HuH-7.5 (cell line): ENCODE data around the gene CHPF.

ENCODE experiments used
- DNase-seq: peaks from one replicate; pipeline ENCODE4 v3.0.0; 2011; ENCODE audit warnings: low spot score

Gene CHPF

DNA sequence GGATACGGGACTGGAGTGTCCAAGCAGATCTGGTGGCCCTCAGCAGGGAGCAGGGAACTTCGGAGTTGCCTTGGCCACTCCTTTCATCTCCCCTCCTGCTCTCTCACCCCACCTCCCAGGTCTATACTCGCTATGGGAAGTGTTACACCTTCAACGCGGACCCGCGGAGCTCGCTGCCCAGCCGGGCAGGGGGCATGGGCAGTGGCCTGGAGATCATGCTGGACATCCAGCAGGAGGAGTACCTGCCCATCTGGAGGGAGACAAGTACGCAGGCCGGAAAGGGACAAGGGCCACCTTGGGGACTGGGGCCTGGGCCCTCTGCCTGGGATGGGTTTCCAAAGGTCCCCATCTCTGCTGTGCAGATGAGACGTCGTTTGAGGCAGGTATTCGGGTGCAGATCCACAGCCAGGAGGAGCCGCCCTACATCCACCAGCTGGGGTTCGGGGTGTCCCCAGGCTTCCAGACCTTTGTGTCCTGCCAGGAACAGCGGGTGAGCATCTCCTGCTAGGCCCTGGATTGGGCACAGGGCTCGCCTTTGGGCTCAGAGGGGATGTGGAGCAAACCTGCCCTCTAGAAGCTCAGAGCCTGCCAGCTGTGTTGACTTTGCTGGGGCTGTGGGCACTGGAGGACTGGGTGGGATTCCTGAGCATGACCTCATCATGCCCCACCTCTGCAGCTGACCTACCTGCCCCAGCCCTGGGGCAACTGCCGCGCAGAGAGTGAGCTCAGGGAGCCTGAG lies 11.8 kb downstream of the CHPF start:
- no peak for DNase-seq

DNA sequence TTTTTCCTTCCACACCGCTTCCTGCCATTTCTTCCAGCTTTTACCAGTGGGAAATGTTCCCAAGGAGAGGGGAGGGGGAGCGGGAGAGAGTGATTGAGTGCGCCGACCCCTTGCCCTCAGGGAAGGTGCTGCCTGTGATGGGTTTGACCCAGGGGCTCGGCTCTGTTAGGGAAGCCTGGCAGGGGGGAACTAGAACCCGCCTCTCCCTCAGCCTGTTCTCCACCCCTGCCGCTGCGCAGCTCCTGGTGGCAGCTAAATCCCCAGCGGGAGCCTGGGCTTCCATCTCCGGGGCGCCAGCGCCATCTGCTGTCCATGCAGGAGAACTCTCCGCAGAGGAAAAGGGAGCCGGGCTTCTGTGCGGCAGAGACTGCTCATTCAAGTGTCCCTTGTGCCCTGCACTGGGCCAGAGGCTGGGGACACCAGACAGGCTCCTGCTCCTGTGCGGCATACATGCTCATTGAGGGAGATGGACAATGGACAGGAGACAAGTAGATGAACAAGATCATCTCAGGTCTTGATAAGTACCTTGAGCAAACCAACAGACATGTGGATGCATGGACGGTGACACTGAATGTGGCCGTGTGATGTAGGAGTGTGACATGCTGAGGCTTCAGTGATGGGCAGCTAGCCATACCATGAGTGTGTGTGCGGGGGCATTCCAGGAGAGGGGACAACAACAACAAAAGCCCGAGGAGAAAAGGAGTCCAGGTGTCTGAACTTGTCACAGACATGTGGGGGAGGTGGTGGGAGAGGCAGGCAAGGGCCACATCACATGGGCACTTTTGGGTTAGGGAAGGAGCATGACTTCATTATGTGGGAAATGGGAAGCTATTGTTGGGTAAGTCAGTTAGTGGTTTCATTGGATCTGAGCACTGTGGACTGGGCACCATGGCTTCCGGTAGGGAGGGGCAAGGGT lies 13.3 kb downstream of the CHPF start:
- DNase-seq, result peak; percentile 98

DNA sequence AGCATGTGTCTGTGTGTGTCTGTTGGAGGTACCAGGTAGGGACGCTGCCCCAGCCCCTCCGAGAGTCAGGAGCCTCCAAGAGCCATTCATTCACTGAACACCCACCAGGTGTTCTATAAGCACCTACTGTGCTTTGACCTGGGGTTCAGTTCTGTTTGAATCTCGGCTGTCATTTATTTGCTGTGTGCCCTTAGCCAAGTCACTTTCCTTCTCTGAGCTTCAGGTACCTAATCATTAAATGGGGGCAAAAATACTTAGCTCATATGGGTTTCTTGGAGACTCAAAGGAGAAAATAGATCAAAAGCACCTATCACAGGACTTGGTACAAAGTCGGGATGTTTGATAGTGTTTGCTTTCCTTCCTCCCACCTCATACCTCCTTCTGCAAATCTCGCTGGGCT lies 16.1 kb downstream of the CHPF start:
- no peak for DNase-seq

DNA sequence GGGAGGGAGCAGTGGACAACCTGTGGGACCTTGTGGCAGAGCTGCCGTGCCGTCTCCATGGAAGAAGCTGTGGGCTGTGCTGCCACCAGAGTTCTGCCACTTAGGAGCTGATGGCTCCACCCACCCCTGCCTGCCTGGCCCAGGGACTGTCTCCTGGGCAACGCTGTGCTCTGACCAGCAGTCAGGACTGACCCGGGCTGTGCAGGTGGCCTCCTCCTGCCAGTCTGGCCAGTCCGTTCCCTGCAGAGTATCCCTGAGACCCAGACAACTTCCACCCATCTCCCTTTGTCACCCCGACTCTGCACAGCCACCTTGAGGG lies 16.6 kb downstream of the CHPF start:
- DNase-seq, result no peak

DNA sequence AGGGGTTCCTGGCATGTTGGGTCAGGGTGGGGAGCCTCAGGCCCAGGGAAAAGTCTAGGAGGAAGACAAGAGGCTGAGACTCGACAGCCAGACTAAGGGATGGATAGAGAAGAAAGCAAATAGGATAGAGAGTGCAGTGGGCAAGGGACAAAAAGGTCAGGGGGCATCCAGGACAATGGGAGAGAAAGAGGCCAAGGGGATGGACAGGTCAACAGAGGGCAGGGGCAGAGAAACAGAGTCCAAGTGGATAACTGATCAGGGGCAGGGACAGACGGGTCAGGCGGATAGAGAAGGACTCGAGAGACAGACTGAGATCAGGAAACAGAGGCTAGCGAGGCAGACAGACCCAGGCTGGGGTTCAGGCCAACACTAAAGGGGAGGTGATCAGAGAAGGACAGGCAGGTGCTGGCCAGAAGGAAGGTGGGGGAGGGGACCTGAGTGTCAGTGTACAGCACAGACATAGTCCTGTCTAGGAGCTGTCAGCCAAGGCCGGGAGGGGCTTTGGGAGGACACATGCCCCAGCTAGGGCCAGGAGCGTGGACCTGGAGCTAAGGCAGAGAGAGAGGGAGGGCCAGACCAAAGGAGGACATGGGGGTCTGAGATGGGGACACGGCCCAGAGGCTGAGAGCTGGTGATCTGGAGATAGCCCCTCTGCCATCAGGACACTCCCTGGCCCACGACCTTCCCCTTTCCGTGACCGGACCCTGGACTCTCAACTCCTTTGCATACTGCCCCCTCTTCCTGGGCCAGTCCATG lies 17.1 kb downstream of the CHPF start:
- no peak for DNase-seq

DNA sequence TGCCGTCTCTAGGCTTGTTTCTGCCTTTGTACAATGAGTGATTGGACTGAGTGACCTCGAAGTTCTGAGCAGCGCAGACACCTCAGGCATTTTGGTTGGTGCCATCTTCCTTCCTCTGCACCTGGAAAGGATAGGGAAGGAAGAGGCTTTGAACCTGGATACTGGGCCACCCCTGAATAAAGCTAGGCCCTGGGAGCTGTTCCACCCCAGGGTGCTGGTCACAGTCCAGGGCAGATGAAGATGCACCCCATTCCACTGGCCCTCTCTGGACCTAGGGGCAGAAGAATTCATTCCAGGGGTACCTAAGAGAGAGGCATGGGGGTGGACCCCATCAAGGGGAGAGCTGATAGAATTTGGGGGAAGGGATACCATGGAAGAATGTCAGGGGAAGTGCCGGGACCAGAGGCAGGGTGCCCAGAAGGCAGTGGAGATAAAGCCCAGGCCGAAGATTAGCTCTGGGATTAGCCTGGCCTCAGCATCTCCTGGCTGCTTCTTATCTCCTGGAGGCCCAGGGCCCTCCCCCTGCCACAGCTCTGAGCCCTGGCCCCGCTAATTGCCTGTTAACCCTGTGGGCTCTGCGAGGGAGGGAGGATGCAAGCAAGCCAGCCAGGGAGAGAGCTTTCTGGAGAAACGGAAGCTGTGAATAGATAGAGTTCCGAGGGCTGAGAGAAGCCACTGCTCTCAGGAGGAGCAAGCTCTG lies 17.9 kb downstream of the CHPF start:
- DNase-seq, result no peak

DNA sequence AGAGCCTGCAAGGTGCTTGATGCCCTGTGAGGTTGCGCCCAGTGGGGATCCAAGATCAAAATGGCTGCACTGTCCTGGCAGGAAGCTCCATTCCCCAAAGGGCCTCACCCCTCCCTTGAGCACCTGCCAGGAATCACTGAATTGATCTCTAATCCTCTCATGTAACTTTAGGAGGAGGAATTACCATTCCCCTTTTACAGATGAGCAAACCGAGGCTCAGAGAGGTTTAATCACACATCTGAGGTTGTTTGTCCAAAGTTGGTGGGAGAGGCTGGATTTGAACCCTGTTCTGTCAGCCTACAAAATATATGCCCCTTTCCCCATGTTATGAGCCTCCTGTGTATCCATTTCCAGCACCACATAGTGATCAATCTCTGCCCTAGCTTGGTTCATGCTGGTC lies 18.8 kb downstream of the CHPF start:
- DNase-seq, result no peak

DNA sequence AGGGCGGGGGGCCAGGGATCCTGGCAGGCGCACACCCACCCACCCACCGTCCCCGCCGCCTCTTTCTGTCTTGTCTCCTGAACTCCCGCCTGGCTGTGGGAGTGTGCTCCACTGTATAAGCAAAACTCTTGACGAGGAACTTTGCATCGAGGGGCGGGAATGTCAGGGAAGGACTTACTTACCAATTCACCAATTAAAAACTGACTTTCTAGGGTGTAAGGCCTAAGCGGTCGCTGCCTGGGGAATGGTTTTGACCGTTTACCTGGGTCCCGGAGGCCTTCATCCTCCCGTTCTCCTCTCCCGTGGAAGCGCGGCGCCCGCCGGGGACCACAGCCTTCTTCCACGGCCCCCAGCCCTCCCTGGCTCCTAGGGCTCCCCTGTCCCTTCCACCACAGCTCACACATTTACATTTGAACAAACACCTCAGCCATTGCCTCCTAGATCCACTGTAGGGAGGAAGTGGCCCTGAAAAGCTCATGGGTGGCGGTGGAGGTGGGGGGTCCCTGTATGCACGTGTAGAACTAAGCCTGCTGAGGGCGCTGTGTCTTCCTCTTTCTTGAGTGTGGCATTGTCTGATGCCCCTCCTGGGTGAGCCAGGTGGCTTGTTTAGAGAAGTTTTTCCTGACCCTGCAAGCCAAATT lies 20.5 kb downstream of the CHPF start:
- DNase-seq, result no peak

DNA sequence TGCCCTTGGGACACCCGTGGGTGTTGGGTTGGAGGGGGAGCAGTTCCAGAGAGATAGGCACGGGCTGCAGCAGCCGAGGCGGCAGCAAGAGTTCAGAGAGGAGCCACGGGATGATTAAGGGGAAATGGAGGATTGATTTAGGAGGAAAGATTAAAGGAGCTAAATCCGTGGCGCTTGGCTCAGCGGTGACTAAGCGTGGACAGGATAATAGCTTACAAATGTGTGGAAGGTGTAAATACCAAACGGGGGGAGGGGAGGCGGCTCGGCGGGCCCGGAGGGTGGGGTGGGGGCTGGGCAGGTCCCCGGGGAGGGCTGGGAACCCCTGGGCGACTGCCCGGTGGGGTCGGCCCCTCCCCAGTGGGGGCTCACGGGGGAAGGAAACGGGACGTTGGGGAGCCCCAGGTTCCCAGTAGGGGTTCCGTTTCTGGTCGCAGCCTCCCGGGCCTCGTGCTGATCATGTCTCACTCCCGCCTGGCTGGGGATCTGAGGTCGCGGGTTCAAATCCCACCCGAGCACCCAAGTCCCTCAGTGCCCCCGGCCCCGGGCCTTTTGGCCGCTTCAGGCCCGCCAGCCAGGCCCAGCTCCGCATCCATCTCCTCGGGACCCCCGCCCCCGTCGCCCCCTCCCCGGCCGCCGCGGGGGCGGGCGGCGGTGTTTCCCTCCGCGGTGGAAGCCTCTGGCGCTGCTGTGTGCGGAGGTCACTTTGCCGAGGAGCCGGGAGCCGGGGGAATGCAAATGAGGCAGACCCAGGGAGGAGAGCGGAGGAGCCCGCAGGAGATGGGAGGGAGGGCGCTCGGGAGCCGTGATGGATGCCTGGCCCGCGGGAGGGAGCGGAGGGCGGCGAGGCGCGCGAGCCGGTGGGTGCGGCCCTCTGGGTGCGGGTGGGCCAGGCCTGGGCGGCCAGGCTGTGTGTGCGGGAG lies 21.2 kb downstream of the CHPF start:
- DNase-seq, result peak; percentile 57

DNA sequence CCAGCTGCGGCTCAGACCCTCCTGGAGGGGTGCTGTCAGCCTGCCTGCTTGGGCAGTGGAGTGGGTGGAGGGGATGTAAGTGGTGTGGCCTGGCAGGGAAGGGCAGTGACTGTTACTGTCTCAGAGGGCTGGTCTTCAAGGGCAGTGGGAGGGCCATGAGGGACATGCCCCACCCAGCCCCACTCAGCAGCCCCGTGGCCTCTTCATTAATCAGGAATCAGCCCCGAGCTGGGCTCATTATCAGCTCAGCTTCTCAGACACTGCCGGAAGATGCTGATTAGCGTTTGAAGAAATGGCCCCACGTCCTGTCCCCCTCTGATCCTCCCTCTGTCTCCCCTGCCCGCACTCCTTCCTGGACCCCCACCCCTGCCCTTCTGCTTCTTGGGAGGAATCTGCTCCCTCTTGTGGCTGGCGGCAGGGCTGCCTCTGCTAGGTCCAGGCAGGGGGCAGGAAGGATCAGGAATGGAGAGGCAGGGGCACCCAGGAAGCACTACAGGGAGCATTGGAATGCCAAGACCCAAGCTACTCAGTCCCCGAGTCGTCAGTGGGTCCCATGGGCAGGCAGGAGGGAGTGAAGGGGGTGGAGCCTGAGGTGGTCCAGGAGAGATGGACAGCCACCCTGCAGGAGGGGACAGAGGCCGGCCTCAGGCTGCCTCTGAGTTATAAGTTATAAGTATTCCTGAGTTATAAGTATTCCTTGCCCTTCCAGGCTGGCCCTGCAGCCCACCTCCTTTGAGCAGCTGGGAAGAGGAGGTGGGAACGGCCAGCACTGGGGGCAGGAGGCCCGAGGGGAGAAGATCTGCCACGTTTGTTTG lies 22.3 kb downstream of the CHPF start:
- peak; percentile 83 for DNase-seq

DNA sequence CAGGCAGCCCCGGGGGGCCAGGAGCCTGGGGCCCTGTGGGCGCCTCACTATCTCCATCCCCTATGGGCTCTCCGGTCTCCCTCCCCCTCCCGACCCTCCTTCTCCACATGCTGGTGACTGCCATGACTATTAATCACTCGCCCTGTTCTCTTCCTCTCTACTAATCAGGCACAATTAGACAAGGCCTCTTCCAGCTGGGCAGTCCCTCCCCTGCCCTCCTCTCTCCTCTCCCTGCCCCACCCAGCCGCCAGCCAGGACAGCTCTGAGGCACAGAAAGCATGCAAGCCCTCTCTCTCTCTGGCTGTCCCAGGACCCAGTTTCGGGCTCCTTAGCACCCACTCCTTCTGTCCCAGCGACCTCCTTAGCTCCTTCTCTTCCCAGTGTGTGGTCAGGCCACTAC lies 23.5 kb downstream of the CHPF start:
- no peak for DNase-seq

DNA sequence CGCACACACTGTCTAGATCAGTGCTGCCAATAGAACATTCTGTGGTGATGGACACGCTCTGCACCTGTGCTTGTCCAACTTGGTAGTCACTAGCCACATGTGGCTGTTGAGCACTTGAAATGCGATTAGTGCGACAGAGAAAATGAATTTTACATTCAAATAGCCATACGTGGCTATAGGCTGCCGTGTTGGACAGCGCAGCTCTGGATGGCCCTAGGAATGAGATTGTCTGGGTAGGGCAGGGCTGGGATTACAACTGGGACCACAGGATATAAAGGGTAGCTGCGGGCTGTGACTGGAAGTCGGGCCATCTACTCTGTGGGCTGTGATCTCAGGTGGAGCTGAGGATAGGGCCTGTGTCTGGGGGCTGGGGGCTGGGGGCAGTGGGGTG lies 24.1 kb downstream of the CHPF start:
- no peak for DNase-seq

DNA sequence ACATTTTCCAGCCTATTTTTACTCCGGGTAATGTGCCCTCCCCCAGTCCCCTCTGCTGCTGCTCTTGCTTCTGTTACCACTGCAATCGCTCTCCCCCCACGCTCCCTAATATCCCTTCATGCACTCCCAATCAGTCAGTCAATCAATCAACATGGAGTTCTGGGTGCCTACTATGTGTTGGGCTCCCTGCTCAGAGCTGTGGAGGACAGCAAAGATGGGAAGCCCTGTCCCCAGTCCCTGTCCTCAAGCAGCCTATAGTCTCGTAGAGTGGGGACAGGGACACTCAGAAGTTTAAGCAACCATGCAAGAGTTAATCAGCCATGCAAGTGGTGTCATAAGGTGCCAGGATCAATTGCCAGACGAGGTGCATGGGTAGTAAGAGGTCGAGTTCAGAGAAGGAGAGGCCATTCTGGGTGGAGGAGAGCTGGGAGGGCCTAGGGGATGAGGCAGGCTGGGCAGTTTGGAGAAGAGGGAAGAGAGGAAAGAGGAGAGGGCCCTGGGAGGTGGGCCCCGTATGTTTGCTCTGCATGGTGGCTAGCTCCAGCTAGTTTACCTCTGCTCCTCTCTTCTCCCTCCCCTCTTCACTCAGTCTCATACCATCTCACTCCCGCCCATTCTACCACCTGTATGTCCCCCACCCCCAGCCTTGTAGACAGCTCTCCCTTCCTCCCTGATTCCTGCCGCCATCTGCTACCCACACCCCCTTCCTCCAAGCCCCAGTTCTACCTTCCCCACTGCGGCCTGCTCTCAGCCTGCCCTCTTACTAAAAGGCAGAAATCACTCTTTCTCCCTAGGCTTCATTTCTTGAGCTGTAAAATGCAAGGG lies 25.4 kb downstream of the CHPF start:
- DNase-seq, result no peak

DNA sequence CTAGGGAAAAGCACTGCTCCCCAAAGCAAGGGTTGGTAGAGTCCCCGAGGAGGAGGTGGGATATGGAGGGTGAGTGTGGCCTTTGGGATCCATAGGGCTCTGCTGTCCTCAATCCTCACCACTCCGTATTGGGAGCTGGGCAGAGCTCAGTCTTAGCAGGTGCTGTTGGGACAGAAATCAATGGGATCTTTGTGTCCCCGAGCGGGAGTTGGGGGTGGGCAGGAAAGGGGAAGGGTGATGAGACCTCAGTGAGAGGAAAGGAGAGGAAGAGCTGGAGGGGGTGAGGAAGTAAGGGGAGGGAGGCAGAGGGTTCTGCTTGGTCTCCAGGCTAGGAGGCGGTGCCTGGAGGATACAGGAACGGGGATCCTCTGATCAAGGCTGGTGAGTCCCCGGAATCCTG lies 26.7 kb downstream of the CHPF start:
- DNase-seq, result no peak

DNA sequence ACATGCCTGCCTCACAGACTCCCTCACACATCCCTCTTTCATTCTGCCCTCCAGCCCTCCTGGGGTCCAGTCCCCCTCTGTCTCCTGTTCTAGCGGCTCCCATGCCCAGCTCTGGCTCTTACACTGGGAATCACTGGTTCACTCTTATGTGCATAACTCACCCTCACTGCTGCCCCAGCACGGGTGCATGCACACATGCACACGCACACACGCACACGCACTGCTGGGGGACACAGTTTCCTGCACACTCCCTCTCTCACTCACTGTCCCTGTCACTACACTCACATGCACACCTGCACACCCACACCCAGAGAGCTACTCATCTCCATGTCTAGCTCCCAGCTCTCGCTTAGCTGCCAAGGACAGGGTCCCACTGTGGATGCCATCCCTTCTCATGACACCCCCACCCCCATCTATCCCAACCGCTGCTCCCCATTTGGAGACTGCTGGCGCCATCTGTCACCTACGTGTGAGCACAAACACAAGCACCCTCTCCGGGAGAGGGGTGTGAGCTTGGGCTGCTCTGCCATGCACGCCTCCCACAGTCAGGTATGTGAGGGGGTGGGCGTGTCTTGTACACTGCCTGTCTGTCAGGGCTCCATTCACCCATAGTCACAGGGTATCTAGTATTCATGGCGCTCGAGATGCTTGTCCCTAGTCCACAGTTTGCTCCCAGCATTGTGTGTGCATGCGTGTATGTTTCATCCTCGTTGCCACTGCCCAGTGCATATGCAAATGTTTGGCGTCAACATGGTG lies 27.6 kb downstream of the CHPF start:
- no peak for DNase-seq

DNA sequence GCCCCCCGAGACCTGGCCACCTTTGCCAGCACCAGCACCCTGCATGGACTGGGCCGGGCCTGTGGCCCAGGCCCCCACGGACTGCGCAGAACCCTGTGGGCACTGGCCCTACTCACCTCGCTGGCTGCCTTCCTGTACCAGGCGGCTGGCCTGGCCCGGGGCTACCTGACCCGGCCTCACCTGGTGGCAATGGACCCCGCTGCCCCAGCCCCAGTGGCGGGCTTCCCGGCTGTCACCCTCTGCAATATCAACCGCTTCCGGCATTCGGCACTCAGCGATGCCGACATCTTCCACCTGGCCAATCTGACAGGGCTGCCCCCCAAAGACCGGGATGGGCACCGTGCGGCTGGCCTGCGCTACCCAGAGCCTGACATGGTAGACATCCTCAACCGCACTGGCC lies 28.8 kb downstream of the CHPF start:
- no peak for DNase-seq

DNA sequence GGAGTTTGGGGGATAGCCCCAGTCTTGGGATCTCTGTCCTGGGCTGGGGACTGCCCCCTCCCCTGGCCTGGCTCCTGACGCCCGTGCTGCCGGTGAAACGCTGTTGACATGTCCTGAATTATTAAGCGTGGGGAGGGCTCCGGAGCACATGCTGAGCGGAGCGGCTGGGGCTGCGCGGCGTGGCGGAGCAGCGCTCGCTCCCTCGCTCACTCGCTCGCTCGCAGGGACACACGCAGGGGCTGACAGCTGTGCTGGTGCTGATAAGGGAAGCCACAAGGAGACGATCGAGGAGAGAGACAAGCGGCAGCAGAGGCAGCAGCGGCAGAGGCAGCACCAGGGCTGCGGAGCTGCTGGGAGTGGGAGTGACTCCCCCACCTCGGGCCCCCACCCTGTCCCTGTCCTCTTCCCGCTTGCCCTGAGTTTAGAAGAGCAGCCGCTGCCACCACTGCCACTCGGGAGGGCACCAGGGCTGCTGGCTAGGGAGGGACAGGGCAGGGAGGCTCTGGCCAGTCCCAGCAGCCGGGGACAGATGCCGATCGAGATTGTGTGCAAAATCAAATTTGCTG lies 29.3 kb downstream of the CHPF start, which contains the start of gene ASIC4:
Gene ASIC4 (plus strand): TSS at position 287 of the 566 bp plus-strand sequence. CDS start 243 bp downstream, at position 530.
- no peak for DNase-seq

DNA sequence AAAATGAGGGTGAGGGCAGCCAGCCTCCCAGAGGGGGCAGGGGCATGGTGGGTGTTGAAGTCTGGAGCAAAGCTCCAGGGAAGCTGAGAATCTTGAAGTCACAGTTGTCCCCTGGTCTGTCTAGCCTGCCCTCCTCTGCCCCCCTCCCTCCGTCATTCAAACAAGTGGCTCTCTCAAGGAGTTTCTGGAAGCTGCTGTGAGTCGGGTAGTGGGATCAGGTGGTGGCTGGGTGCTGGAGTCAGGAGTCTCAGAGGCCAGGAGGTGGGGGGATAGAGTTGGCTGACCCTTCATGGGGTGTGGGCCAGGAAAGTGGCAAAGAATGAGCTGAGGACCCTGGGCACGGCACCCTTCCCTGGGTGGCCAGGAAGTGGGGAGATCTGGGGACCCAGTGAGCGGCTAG lies 29.8 kb downstream of the CHPF start:
- DNase-seq, result no peak
